HG03460 (cell line): Measurements from ENCODE around the gene DNAJC6.
"Not testable (repeated sequence)": the region's sequence is repeated elsewhere in the genome, so short reads cannot be mapped to it uniquely, and the experiment has no call there.

ENCODE experiments used
- ATAC-seq: cut with Tn5 transposase; IDR thresholded peaks from one replicate; pipeline ENCODE4 v1.9.1; 2021; ENCODE audit not compliant: unreplicated experiment

The DNAJC6 gene

DNA sequence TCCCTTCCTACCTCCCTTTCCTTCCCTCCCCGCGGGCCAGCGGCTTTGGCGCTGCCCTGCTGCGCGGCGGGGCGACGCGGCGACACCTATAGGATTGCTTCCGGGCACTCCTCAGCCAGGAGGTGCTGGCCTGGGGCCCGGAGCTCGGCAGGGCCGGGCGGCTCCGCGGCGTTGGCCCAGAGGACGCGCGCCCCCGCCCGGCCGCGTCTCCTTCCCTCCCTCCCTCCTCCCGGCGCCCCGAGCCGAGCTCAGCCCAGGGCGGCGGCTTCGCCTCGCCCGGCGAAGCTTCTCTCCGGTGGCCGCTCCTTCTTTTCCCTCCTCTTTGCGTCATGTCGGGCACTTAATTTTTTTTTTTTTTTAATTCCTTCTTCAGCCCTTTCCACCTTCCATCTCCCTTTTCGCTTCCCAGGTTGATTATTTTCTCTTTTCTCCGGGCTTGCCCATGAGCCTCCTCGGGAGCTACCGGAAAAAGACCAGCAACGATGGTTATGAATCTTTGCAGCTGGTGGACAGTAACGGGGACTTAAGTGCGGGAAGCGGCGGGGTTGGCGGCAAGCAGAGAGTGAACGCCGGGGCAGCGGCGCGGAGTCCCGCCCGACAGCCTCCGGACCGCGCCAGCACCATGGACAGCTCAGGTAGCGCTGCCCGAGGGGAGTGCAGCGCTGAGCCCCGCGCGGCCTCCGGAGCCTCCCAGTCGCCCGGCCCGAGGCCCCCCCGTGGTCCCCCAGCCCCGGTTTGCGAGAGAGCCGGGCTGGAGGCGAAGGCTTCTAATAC is at the start of gene DNAJC6:
Gene DNAJC6 (plus strand): TSS at position 240 of the 774 bp plus-strand sequence. CDS start 203 bp downstream, at position 443.
- no peak for ATAC-seq

DNA sequence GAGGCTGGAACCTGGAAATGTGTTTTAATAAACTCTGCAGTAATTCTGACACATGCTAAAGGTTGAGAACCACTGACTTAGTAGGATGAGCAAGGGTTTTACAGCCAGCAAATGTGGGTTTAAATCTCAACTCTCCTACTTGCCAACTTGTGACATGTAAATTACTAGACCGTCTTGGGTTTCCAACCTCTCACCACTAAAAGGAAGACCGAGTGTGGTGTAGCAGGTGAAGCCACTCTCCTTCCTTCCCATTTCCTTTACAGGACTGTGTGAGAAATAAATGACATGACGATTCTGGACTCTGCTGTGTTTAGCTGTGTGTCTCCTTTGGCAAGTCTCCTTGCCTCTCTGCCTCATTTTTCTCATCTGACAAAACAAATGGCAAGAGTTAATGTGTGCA is 49.5 kb upstream of the DNAJC6 start:
- no peak for ATAC-seq

DNA sequence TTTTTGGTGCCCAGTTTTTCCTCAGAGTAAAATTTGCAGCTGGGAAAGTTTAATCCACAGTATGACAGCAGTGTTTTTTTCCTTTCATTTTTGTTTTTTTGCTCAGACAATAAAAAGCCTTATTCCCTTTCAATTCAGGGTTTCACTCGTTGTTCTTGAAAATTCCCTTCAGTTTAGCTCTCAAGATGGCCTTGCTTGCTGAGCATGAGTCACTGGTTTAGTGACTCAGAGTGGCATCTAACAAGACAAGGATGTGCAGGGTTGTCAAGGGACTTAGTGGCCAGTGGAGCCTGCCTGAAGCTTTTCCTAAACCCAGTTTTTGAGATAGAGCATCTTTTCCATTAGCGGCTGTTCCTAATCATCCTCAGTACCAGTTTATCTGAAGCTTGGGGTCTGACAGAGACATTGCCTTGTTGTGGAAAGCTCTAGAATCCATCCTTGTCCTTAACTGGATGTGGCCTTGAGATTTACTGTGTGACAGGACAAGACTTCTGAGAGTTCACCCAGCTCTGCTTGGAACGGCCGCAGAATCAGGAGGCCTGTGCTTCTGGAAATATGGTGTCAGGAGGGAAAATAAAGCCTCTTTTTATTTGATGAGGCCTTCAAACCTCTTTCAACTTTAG is 48.4 kb upstream of the DNAJC6 start:
- peak; percentile 47 for ATAC-seq

DNA sequence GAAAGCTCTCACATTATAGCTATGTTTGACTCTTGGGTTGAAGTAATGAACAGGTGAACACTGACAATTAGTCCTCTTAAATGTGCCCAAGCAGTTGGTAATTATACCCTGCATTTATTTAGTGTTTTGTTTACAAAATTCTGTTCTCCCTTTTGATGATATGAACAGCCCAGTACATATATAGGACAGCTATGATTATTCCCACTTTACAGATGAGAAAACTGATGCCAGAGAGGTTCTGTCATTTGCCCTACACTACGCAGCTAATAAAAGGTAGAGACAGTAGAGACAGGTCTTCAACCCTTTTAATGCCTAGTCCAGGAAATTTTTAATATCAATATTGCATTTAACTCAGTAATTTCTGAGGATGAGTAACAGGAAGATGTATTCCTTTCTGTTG is 46.1 kb upstream of the DNAJC6 start:
- no peak for ATAC-seq

DNA sequence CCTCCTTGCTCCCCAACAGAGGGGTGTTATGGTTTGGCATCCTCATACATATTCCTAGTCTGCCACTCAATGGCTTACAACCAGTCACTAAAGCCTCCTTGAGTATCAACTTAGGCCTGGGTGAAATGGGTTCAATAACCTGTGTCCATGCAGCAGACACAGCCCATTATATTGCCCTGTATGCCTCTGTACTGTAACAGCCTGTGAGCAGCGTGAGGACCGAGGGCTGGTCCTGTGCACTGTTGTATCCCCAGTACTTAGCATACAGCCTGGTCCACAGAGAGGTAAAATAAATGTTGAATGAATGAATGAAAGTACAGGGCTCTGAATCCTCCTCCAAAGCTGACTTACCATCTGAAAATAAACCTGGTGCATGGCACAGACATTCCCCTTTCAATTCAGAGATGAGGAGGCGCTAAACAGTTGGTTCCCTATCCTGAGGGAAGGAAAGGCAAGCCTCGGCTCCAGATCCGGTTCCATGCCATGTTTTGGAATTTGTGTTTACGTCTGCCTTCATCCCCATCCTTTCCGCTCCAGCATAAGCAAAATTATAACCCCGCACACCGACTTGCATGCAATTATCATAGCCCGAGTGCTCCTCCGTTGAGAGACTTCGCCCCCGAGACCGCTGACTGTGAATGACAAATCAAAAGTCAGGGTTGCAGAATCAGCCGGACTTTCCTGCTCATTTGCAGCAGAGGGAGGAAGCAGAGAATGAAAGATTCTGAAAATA is 45.0 kb upstream of the DNAJC6 start:
- ATAC-seq: no peak

DNA sequence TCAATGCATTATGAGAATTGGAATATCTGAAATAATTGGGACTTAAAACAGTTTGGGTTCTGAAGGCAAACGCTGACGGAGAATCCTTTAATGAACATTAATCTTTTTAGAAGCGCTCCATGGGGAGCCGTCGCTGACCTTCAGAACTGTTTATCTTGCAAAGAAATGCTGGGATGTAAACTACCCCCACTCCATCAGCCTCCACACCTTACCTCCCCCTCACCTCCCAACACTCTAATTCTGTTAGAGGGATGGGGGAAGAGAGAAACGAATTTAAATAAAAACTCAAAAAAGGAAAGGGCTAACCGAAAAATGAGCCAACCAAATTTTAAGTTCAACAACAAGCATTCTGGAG is 44.1 kb upstream of the DNAJC6 start:
- ATAC-seq: no peak

DNA sequence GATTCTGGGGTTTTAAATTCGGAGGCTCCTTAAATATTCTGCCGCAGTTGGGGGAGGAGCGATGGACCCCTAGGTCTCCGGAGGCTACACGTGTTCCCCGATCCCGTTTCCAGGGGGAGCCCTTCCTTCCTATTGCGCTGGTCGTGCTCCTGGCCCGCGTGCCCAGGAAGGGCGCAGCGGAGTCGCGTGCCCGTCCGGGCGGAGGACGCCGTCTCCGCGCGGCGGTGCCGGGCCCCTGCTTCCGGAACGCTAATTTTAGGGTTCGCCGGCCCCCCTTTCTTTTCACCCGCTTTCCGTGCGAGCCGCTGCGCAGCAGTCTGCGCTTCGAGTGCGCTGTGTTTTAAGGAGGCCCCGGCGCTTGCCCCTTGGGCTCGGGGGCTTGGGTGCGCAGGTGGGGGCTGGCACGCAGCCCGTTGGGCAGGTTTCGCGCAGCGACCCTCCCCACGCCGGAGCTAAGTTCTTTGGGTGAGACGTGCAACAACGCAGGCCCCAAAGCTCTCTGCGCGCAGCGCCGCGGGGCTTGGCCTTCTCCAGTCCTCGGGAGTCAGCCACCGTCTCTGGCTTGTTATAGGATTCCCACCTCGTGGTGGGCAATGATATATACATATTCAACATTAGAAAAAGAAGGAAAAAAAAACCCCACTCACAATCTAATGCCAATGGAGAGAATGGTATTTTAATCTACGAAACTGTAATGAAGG is 43.5 kb upstream of the DNAJC6 start:
- ATAC-seq: peak; percentile 49

DNA sequence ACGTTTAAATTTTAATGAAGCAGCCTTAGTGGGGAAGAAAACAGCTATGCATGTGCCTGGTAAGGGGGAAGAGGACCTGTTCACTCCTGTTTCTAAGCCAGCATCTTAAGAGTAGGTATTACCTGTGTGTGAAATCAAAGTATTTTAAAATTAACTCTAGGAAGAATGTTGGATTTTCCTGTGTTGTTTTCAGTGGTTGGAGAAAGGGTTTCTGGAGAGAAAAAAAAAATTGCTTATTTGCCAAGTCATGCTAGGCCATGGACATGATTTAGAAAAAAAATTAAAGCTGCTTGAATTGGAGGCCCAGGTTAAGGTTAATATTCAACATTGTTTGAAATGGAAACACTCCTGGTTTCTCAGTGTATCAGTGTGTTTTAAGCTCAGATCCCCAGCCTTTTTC is 42.9 kb upstream of the DNAJC6 start:
- no peak for ATAC-seq

DNA sequence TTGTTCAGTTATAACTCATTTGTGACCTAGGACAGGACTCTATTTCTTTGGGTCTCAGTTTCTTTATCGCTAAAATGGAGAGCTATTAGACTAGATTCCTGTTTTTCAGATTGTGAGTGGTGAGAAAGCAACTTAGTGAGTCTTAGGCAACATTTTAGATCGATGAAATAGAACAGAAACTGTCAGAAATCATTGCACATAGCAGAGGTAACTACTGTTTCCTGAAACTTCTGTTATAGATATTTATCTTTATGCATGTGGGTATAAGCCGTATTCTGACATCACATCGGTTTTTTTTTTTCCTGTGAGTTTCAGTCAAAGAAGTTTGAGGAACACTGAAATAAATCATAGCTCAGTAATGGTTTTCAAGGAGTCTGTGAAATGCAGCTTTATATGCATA is 42.1 kb upstream of the DNAJC6 start:
- no peak for ATAC-seq

DNA sequence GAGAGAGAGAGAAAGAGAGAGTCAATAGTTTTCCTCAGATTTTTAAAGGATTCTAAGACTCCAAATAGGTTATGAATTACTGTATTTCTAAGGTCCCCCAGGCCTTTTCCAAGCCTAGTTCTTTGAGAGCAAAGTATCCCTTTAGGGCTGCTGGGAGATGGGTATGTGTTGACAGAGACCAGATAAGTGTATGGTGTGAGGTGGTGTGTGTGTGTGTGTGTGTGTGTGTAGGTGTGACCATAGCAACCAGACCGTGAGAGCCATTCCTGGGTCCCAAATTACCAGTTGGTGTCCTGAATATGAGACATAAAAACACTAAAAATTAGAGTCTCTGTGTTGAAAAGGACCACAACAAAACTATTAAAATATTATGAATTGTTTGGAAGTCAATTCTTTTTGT is 41.7 kb upstream of the DNAJC6 start:
- ATAC-seq: no peak

DNA sequence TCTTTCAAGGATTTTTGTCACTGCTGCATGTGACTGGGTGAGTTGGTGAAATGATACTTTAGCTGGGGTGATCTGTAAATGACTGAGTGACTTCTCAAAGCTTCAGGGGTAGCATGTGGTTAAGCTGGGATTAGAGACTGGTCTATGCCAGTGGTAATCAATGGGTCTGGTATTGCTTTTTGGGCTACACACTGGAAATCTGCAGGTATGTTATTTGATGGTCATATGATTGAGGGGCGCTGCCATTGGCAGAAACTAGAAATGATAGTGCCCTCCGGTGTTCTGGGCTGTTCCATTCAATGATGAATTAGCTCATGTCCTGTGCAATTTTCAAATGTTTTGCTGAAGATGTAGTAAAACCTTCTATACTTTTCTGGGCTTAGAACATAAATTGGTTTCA is 39.7 kb upstream of the DNAJC6 start:
- ATAC-seq: no peak

DNA sequence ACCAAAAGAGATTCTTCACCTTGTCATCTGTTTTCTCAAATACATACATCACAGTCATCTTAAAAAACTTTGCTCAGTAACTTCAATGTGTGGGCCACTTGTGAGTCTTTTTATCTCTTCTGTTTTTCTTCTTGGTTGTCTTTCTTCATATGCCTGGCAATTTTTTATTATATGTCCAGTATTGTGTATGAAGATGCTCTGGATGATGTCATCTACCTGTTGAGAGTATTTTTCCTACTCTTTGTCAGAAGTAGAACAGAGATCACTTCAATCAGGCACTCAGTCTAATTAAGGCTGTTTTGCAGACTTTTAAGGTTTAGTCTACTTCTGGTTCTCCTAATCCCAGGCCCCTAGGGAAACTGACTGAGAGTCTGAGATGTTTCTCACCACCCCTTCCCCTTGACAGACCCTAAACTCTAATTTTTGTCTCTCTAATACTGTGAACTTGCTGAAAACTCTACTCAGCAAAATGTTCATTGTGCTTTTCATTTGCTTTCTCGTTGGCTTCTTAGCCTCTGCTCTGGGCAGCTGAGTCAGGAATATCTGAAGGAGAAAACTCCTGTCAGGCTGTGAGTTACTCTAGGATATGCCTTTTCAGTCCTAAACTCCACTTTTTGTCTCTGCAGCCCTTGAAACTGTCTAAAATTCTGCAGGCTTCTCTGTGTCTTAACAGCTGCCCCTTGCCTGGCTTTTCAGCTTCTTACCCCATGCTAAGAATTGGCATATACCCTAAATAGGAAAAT is 33.0 kb upstream of the DNAJC6 start:
- ATAC-seq: no peak

DNA sequence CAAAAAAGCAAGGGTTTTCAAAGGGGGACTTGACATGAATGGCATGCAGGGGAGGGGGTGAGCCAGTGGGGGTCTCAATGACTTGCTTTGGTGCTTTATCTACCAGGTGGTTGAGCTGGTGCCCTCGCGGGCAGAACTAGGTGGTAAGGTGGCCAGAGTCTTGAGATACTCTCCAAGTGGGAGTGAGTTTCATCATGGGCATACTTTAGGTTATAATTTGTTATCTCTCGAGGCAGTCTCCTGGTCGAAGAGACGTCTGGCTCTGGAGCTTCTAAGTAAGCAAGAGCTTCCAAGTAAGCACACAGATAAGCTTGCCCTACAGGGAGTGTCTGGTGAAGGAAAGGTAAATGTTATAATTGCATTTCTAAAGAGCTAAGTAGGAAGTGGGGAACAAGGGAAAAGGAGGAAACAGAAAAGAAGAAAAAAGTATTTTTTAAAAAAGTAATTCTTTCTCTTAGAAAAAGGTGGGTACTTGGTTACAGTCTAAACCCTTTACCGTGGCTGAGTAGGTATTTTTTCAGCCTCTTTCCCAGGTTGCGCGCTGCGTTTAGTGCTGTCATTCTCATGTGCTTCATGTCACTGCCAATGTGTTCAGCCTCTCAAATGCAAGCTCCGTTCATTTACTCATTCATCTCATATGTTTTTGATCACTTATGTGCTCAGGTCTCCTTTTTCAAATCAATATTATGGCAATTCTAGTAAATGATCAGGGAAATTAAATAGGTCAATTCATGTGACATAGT is 31.6 kb upstream of the DNAJC6 start:
- ATAC-seq: no peak

DNA sequence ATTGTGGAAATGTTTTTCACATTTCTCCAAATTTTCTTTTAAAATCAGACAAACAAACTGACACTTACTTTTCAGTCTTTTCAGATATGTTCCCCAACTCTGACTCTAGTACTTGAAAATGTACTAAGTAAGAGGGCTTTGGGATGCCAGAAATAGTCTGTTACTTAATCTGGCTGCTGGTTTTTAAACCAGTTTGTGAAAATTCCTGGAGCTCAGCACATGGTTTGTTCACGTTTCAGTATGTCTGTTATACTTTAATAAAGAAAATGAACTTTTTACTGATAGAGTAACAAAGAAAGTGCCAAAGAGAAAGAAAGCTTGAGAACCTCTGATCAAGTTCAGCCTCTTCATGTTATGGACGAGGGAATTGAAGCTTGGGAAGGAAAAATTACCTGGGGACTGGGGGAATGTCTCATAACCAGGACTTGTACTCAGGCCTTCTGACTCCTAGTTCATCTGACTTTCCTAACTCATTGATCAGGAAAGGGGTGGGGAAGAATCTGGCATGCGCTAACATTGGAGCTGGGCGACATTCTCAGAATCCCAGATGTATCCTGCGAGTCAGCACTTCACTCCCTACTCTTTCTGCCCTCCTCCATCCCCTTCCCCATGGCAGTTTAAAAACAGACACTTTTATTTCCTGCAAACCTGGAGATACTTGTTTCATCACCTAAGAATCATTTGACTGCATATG is 30.8 kb upstream of the DNAJC6 start:
- ATAC-seq: no peak

DNA sequence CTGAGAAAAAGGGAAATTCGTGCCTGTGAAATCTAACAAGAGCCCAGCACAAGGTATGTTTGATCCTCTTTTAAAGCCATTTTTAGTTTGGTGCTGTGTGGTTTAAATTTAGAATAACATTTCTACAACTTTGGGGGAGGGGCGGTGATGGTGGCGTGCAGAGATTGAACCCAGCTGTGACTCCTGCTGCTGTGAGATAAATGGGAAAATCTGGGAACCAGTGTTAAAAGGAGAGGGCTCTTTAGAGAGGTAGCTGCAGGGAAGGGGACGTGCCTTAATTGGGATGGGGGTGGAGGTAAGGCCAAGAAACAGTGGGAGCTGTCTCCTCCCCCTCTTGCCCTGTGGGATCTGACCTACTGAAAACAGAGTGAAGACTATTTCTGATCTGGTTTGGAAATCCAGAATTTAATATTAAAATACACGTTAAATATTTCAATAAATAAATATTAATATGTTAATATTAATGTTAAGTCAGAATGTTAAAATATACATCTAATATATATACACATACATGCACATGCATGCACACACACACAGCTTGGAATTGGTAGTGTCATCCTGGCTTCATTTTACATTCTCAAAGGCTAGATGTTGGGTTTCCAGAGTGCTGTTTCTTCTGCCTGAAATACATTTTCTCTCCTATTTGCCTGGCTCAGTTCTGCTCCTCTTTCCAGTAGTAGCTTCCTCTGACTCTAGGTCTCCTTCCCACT is 30.1 kb upstream of the DNAJC6 start:
- no peak for ATAC-seq

DNA sequence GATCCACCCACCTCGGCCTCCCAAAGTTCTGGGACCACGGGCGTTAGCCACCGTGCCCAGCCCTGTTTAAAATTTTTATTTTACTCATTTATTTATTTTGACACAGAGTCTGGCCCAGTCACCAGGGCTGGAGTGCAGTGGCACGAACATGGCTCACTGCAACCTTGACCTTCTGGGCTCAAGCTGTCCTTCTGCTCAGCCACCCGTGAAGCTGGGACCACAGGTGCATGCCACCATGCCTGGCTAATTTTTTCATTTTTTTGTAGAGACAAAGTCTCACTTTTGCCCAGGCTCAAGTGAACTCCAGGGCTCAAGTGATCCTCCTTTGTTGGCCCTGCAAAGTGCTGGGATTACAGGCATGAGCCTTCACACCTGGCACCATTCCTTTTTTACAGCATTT is 27.5 kb upstream of the DNAJC6 start:
- no peak for ATAC-seq

DNA sequence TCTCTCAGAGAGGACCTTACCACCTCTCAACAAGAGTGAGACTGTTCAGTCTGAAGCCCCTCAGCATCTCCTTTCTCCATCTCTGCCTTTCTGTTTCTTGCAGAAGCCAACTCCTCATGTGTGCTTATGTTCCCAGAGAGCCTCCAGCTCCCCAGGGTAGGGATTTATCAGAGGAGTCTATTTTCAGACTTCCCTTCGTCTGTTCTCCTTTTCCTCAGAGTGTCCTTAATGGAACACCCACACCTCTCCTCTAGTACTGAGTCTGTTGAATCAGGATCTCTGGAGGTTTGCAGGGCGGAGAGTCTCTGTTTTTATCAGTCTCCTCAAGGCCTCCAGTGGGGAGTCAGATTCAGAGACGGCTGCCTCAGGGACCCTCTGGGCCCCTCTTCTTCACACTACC is 25.1 kb upstream of the DNAJC6 start:
- ATAC-seq: no peak

DNA sequence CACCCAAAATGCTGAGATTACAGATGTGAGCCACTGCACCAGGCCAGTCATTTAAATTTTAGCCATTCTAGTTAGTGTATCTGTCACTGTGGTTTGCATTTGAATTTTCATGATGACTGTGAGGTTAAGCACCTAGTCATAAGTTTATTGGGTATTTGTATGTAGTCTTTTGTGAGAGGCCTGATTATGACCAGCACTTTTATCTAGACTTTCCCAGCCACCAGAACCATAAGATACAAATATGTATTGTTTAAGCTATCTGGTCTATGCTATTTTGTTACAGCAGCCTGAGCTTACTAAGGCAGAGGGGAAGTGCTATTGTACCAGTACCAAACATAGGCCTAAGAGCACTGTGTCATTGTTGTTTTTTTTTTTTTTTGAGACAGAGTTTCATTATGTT is 19.9 kb upstream of the DNAJC6 start:
- ATAC-seq: peak; percentile 76

DNA sequence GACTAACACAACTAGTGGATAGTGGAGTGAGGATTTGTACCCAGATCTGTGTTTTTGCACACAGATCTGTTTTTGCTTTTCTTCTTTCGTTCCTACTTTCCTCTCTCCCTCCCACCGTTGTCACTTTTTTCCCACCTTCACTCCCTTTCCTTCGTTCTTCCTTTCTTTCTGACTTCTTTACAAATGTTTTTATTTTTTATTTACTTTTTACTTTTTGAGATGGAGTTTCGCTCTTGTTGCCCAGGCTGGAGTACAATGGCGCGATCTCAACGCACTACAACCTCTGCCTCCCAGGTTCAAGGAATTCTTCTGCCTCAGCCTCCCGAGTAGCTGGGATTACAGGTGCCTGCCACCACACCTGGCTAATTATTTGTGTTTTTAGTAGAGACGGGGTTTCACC is 17.5 kb upstream of the DNAJC6 start:
- ATAC-seq: not testable (repeated sequence)
